CD4-positive, alpha-beta T cell treated with Interleukin-15 for 1 hour (primary cell): ENCODE results near the gene DDIAS.
"Not testable (repeated sequence)": the region's sequence is repeated elsewhere in the genome, so short reads cannot be mapped to it uniquely, and the experiment has no call there.

Source experiments
- DNase-seq: peaks from one replicate; pipeline ENCODE4 v3.0.0-alpha.2; 2020

Gene DDIAS

DNA sequence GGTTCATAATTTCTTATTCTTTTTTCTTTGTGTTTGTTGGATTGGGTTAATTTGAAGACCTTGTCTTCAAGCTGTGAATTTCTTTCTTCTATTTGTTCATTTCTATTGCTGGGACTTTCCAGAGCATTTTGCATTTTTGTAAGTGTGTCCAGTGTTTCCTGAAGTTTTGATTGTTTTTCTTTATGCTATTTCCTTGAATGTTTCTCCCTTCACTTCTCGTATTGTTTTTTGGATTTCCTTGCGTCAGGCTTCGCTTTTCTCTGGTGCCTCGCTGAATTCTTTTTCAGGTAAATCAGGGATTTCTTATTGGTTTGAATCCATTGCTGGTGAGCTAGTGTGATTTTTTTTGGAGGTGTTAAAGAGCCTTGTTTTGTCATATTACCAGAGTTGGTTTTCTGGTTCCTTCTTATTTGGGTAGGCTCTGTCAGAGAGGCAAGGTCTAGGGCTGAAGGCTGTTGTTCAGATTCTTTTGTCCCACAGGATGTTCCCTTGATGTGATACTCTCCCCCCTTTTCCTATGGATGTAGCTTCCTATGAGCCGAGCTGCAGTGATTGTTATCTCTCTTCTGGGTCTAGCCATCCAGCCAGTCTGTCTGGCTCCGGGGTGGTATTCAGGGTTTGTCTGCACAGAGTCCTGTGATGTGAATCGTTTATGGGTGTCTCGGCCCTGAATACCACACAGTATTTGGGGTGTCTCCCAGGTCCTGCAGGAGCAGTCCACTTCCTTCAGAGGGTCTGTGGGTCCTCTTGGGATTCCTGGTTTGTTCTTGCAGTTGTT is 21.0 kb downstream of the DDIAS start:
- DNase-seq: not testable (repeated sequence)

DNA sequence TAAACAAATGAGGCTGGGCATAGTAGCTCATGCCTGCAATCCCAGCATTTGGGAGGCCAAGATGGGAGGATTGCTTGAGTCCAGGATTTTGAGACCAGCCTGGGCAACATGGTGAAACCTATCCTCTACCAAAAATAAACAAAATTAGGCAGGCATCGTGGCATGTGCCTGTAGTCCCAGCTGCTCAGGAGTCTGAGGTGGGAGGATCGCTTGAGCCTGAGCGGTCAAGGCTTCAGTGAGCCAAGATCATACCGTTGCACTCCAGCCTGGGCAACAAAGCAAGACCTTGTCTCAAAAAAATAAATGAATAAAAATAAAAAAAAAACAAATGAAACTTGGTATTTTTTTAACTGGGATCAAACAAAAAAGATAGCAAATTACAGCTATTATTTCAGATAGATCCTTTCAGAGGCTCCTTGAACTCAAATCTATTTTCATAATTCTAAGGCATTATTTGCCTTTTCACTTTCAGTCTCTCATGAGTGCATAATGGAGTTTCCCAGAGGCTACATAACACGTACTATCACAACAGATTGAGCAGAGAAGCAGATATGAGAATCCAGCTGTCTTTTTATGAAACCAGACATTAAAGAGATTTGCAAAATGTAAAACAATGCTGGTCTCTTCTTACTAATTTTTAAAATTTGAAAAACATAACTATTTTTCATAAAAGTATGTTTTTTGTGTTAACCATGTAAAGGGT is 23.1 kb downstream of the DDIAS start:
- no peak for DNase-seq

DNA sequence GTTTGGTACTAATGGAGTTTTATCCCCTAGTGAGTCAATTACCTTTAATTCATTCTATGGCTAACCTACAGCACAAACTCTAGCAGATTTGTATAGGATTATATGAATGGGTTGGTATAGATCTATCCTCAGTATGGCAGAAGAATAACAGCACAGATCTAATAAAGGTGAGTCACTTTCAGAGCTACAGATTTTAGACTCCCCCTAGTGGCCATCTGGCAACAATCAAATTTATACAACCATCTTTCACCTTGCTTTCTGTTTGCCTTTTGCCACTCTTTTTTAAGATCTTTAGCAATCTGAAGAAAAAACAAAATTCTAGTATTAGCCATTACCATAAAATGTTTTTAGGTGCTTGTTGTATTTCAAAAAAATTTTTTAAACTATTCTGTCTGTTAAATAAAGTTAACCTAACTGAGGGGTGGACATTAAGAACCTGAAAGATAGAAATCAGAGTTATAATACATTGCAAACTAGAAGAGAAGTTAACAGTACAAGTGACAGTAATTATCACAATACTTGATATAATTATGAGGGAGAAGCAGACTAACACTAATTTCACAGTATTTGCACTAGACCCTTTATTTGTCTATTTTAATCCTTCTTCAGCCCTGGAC is 25.8 kb downstream of the DDIAS start:
- DNase-seq: peak; percentile 24

DNA sequence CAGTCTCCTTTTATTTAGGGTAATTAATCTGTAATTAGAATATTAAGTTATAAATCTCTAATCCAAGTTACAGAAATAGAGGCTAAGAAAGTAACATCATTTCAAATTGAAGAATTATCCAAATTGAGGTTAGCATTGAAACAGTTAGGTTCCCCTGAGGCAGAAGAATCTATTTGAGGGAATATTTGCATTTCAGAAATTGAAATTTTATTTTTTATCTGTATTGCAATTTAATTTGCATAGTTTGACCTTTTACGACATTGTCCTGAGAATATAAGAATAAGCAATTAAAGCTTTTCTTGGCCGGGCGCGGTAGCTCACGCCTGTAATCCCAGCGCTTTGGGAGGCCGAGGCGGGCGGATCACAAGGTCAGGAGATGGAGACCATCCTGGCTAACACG is 27.6 kb downstream of the DDIAS start:
- DNase-seq: no peak

DNA sequence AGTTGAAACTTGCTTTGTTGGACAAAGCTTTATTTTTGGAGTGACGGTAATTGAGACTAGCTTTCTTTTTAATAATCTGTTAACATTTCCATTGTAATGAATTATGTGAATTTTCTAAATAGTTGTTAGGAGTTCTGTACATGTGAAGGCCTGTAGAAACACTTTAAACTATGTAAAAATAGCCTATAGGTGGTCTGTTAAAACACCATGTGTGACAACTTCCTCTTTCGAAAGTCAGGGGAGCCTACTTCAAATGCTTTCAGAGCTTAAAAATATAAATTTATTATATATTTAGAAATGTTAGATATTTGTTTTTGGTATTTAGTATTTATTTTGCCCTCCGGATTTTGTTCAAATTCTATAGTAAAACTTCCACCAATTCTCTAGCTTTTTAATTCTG is 28.7 kb downstream of the DDIAS start:
- DNase-seq: no peak

DNA sequence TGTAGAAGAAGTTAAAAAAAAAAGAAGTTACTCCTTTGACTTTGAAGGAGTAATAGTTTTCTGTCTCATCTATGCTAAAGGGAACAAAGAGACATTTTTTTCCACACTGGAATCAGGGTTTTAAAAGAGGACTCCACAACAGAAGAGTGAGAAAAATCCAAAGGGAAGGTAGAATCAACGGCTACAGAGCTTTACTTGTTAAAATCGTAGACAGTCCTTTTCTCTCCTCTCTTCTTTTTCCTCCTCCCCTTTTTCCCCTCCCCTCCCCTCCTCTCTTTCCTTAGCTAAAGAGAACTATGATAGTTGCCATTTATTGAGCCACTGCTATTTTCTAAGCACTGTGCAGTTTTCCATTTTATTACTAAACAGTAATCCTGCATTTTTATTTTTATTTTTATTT is 29.2 kb downstream of the DDIAS start:
- no peak for DNase-seq

DNA sequence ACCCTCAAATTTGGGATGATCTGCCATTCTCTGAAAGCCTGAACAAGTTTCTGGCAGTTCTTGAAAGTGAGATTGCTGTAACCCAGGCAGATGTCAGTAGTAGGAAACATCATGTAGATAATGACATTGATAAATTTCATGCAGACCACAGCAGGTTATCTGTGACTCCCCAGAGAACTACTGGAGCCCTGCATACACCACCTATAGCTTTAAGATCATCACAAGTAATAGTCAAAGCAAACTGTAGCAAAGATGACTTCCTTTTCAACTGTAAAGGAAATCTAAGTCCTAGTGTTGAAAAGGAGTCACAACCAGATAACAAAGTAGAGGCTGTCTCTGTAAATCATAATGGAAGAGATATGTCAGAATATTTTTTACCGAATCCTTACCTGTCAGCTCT is 31.0 kb downstream of the DDIAS start:
- DNase-seq: no peak

DNA sequence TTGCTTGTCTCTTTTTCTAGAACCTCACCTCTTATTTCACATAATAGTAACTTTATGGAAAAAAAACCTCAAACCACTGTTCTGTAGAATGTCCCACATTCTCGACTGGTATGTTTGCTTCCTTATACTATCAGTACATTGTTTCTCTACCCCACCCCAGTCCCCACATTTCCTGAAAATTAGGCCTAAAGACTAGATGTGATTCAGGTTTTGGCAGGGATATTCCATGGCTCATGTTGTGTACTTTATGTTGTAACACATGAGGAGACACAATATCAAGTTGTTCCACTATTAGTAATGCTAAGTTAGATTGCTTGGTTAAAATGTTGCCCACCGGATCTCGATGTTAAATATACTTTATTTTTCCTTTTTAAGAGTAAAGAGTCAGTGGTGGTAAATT is 34.7 kb downstream of the DDIAS start:
- no peak for DNase-seq

DNA sequence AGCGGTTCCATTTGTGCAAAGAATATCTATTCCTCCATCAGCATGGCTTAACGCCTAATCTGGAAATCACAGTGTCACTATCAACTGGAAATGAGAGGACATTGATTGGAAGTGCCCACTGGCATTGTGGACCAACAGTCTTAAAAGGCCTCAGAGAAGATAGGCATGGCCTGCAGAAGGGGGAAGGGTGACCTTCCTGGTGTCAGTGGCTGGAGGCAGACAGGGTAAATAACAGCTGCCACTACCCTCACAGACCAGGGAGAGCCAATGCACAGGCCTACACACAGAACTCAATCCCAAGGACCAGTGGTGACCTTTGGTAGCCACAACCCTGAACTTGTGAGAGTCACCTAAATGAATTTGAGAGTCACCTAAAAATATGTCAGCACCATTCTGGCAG is 36.0 kb downstream of the DDIAS start:
- DNase-seq: no peak

DNA sequence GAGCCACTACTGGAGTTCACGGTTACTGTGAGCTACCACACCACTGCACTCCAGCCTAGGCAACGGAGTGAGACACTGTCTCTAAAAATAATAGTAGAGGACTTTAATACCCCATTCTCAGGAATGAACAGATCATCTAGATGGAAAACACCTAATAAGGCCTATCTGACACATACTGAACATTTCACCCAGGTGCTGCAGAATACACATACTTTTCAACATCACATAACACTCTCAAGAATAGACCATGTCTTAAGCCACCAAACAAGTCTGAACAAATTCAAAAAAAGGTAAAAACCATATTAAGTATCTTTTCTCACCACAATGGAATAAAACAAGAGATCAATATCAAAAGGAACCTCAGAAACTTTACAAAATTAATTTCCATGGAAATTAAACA is 37.9 kb downstream of the DDIAS start:
- no peak for DNase-seq

DNA sequence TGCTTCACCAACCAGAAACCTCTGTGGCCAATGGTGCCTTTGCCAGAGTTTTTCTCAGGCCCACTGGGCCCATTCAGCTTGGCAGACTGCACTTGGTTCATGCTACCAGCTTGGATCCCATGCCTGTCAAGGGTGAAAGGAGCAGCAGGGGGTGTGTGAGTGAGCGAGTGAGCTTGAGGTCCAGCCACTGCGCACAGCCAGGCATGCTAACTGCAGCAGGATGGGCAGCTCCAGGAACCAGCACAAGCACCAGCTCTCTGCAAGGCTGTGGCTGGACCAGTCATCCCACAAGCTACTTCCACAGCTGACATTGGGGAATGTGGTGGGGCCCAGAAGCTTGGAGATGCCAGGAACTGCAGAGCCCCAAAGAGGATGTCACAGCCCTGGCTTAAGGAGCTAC is 40.8 kb downstream of the DDIAS start:
- no peak for DNase-seq

DNA sequence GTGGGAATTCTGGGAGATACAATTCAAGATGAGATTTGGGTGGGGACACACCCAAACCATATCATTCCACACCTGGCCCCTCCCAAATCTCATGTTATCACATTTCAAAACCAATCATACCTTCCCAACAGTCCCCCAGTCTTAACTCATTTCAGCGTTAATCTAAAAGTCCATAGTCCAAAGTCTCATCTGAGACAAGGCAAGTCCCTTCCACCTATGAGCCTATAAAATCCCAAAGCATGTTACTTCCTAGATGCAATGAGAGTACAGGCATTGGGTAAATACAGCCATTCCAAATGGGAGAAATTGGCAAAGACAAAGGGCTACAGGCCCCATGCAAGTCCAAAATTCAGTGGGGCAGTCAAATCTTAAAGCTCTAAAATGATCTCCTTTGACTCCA is 41.9 kb downstream of the DDIAS start:
- DNase-seq: not testable (repeated sequence)

DNA sequence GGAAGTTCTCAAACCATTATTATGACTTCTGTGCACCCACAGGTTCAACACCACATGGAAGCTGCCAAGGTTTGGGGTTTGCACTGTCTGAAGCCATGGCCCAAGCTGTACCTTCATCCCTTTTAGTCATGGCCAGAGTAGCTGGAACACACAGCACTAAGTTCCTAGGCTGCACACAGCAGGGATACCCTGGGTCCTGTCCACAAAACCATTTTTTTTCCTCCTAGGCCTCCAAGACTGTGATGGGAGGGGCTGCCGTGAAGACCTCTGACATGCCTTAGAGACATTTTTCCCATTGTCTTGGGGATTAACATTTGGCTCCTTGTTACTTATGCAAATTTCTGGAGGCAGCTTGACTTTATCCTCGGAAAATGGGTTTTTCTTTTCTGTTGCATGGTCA is 42.7 kb downstream of the DDIAS start:
- DNase-seq: no peak

DNA sequence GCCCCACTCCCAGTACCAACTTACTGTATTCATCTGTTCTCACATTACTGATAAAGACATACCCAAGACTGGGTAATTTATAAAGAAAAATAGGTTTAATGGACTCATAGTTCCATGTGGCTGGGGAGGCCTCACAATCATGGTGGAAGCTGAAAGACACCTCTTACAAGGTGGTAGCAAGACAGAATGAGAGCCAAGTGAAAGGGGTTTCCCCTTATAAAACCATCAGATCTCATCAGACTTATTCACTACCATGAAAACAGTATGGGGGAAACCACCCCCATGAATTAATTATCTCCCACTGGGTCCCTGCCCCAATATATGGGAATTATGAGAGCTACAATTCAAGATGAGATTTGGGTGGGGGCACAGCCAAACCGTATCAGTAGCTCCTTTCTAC is 43.5 kb downstream of the DDIAS start:
- not testable (repeated sequence) for DNase-seq

DNA sequence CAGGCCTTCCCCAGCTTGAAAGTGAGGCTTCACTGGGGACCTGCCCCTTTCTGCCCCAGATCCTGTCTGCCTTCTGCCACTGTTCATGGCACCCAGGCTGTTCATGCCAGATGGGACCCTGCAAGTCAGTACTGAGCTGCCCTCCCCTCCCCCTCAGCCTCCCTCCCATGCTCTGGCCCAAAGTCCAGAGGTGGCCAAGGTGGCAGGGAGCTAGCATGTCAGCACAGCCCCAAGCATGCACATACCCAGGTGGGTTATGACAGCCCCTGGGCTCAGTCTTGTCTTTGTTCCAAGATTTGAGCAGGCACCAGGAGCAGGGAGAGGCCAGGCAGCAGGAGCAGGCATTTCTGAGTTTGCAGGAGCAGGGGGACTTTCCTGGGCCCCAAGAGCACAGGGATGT is 44.1 kb downstream of the DDIAS start:
- no peak for DNase-seq

DNA sequence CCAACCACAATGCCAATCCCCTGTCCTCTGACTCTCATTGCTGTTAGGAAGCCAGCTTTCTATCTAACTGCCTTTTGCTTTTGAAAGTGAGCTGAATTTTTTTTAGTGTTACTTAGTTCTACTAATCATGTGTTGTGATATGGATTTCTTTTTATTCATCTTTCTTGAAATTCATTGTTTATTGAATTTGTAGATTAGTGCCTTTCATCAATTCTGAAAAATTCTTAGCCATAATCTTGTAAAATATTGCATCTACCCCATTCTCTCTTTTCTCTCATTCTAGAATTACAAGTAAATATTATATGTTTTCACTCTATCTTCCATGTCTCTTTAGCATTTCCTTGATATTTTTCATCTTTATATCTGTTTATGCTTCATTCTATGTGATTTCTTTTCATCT is 47.8 kb downstream of the DDIAS start:
- DNase-seq: no peak

DNA sequence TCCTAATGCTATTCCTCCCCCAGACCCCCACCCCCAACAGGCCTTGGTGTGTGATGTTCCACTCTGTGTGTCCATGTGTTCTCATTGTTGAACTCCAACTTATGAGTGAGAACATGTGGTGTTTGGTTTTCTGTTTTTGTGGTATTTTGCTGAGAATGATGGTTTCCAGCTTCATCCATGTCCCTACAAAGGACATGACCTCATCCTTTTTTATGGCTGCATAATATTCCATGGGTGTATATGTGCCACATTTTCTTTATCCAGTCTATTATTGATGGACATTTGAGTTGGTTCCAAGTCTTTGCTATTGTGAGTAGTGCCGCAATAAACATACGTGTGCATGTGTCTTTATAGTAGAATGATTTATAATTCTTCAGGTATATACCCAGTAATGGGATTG is 49.0 kb downstream of the DDIAS start:
- DNase-seq: not testable (repeated sequence)

DNA sequence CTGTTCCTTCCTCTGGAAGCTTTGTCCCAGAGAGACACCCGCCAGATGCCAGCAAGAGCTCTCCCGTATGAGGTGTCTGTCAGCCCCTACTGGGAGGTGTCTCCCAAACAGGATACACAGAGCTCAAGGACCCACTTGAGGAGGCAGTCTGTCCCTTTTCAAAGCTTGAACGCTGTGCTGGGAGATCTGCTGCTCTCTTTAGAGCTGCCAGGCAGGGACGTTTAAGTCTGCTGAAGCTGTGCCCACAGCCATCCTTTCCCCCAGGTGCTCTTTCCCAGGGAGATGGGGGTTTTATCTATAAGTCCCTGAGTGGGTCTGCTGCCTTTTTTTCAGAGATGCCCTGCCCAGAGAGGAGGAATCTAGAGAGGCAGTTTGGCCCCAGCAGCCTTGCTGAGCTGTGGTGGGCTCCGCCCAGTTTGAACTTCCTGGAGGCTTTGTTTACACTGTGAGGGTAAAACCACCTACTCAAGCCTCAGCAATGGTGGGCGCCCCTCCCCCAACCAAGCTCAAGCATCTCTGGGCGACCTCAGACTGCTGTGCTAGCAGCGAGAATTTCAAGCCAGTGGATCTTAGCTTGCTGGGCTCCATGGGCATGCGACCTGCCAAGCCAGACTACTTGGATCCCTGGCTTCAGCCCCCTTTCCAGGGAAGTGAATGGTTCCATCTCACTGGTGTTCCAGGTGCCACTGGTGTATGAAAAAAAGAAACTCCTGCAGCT is 54.4 kb downstream of the DDIAS start:
- peak; percentile 83 for DNase-seq

DNA sequence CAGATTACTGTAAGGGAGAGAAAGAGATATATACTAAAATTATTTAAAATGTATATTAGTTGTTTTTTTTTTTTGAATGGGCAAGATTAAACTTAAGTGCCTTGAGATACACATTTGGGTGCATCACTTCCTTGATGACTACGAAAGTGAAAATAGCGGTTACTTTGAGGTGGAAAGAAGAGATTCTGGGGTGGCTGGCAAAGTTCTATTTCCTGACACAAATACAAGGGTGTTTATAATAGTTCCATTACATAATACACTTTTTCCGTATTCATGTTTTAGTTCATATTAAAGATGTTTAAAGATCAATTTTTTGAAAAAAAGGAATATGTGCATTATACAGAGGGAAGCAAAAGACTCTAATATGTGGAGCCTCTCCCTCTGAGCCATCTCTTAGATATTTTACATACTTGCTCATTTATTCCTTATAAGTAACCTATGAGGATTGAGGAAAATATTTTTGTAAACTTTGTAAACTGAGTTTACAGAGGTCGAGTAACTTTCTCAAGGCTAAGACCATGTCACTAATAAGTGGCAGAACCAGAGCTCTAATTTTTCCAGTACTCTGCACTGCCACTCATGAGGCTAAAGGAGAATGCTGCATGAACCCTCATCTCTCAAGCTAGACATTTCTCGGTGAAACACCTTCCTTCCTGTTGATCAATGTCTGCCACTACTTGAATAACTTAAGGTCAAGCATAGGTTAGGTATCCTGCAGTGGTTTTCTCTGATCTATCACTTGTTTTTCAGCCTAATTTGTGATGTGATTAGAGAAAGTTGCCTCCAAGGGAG is 58.6 kb downstream of the DDIAS start:
- DNase-seq: peak; percentile 47

DNA sequence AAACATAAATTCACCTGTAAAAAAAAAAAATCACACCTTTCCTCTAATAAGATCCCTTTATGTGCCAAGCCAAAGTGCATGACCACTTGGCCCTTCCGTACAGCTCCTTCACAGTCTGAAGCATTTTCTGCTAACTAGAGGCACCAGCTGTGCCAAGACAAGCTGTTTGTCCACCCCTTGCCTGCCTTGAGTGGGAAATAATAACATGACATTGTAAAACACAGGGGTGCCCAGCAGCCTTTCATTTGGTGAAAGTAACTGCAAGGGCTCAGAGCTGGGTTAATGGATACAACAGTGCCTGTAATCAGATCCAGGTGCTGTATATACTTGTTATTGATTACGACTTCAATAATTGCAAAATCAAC is 59.2 kb downstream of the DDIAS start:
- DNase-seq: no peak

DNA sequence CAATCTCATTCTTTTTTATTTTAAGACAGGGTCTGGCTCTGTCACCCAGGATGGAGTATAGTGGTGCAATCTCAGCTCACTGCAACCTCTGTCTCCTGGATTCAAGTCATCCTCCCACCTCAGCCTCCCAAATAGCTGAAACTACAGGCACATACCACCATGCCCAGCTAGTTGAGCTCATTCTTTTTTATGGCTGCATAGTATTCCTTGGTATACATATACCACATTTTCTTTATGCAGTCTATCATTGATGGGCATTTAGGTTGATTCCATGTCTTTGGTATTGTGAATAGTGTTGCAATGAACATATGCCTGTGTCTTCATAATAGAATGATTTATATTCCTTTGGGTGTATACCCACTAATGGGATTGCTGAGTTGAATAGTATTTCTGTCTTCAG is 60.5 kb downstream of the DDIAS start:
- not testable (repeated sequence) for DNase-seq

DNA sequence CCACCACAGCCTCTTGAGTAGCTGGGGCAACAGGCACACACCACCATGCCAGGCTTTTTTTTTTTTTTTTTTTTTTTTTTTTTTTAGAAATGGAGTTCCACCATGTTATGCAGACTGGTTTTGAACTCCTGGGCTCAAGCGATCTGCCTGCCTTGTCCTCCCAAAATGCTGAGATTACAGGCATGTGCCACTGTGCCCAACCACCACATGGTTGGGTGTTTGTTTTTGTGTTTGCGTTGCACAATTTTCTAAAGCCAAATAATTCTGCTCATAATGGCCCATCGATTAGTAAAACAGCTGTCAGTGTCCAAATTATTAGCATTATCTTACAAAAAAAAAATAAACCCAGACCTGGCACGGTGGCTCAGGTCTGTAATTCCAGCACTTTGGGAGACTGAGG is 65.8 kb downstream of the DDIAS start:
- no peak for DNase-seq

DNA sequence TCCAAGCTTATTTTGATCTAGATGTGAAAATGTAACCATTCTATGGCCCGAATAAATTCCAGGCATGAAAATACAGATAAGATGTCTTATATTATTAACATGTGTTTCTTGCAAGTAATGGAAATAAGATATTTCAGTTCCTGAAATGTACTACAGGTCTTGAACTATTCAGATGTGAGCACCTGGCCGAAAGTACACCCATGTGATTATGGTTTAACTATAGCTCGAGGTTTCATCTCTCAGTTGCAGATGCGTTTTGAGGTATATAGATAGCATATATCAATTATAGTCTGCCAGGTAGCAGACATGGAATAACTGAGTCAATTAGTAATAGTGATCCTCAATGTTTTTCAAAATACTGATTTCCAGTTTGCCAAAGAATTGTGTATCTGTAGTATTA is 68.3 kb downstream of the DDIAS start:
- DNase-seq: no peak
